Measurements from ENCODE around the gene IPP. TPM values are rescaled to one million over a fixed set of nuclear protein-coding genes. Genes with fewer than 3 reads are reported as not detected.

IPP gene
- total and polyA plus RNA-seq, 4 donors = 3.9 to 16.0 (median 8.4) TPM

DNA sequence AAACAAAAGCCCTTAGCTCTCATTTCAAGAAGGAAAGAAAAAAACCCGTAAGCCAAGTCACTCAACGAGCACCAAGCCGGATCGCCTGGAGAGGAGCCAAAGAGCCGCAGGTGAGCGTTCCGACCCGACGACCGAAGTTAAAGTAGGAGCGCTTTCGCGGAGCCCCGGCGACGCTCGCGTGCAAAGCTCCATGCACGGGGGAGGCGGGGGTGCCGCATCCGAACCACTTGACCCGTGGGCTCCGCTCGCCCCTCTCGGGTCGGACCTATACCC, 64.5 kb downstream of the IPP start:
- H3K4me3 ChIP-seq = peak overlapping the region; percentile 92
- no peaks in the 10 kb centered on the region for H3K27me3 ChIP-seq (ENCODE audit: control insufficient read depth in 3 of 3, insufficient read depth in 3 of 3, low read length in 2 of 3)
- DNase-seq = peak in 2 of 3 donors; percentile 73 to 77
- no peak for ATAC-seq (ENCODE audit: insufficient read depth, low FRiP score)
- peaks cover 0 to 2% (median under 1%) of the 10 kb centered on the region in 4 donors for H3K36me3 ChIP-seq (ENCODE audit: control insufficient read depth in 4 of 4, insufficient read depth in 4 of 4, low read length in 4 of 4)
- peak overlapping the region; percentile 90 to 98 for H3K27ac ChIP-seq (ENCODE audit: low read depth in 1 of 2, low read length in 1 of 2)
- H3K4me1 ChIP-seq (ENCODE audit: control insufficient read depth in 5 of 5, insufficient read depth in 5 of 5, low read length in 5 of 5) = peaks cover 0 to 15% (median 10%) of the 10 kb centered on the region in 5 donors
- WGBS, 2 donors = 0% methylated on average over 27 of the region's 27 CpGs
- H3K9ac ChIP-seq (ENCODE audit: insufficient read depth in 1 of 2, low read length in 2 of 2) = peak overlapping the region; percentile 83 to 96
- TF ChIP-seq, protein P1, sequence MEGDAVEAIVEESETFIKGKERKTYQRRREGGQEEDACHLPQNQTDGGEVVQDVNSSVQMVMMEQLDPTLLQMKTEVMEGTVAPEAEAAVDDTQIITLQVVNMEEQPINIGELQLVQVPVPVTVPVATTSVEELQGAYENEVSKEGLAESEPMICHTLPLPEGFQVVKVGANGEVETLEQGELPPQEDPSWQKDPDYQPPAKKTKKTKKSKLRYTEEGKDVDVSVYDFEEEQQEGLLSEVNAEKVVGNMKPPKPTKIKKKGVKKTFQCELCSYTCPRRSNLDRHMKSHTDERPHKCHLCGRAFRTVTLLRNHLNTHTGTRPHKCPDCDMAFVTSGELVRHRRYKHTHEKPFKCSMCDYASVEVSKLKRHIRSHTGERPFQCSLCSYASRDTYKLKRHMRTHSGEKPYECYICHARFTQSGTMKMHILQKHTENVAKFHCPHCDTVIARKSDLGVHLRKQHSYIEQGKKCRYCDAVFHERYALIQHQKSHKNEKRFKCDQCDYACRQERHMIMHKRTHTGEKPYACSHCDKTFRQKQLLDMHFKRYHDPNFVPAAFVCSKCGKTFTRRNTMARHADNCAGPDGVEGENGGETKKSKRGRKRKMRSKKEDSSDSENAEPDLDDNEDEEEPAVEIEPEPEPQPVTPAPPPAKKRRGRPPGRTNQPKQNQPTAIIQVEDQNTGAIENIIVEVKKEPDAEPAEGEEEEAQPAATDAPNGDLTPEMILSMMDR (IDR thresholded peaks at IDR 0.05; ENCODE audit: control extremely low read depth, extremely low read depth) = no peak
- no peaks in the 10 kb centered on the region for H3K9me3 ChIP-seq (ENCODE audit: control insufficient read depth in 4 of 4, insufficient read depth in 3 of 4, low read length in 3 of 4)

DNA sequence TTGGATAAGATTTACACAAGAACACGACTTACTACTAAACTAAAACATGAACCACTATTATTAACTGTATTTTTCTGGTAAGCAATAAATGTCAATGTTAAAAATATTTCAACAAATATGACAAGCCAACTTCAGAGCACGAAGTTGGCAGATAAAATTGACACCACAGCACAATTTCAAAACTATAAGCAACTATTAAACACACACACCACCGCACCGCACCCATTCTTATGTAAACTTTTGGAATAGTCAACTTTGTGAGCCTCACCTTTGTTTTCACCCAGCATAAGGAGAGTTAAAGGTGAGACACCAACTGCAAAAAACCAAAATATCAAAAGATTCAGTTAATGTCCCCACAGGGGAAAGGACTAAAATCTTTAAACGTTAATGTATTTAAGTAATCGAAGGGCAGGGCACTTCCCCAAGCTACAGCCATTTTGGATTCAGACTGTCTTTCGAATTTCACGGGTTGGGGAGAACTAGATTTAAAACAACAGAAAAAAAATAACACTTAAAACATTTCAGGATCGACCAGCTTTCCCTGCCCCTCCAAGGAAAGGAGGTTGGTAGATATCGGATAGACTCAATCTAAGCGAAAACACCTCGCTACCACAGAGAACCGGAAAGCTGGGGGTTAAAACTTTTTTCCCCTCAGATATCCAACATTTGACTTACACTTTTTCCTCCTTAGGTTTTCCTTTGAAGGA, 65.0 kb downstream of the IPP start:
- H3K36me3 ChIP-seq (ENCODE audit: control insufficient read depth in 4 of 4, insufficient read depth in 4 of 4, low read length in 4 of 4) = peaks cover 0 to 2% (median 0%) of the 10 kb centered on the region in 4 donors

DNA sequence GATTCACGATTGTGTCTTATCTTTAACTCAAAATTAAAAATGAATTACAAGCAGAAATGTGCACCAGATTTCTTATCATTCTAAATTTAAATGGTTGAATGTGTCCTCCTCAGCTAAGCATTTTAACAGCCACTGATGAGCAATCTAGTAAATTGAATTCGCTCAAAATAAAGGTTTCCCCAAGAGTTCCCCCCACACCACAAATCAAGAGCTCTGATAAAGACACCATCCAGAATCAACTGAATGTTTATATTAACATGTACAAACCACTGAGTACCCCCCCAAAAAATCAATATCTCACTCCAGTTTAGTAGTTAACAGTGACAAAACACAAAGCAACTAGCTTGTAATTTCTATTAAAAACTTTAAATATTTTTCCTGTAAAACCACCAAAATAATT, 66.1 kb downstream of the IPP start:
- no peak for DNase-seq
- no peak overlapping the region for H3K4me3 ChIP-seq
- H3K27me3 ChIP-seq (ENCODE audit: control insufficient read depth in 3 of 3, insufficient read depth in 3 of 3, low read length in 2 of 3) = no peaks in the 10 kb centered on the region

More for the DNA sequence above, 65.0 kb downstream of the IPP start:
- Histone ChIP-seq H3K4me1 (ENCODE audit: control insufficient read depth in 5 of 5, insufficient read depth in 5 of 5, low read length in 5 of 5) (peaks cover 0 to 15% (median 10%) of the 10 kb centered on the region in 5 donors), H3K9ac (ENCODE audit: insufficient read depth in 1 of 2, low read length in 2 of 2) (peak overlapping the region; percentile 83 to 96), H3K27ac (ENCODE audit: low read depth in 1 of 2, low read length in 1 of 2) (peak overlapping the region; percentile 90 to 98), H3K9me3 (ENCODE audit: control insufficient read depth in 4 of 4, insufficient read depth in 3 of 4, low read length in 3 of 4) (no peaks in the 10 kb centered on the region), H3K27me3 (ENCODE audit: control insufficient read depth in 3 of 3, insufficient read depth in 3 of 3, low read length in 2 of 3) (no peaks in the 10 kb centered on the region), H3K4me3 (peak overlapping the region; percentile 92)
- WGBS, 2 donors = 0% methylated on average over 13 of the region's 13 CpGs
- no peak for ATAC-seq (ENCODE audit: insufficient read depth, low FRiP score)
- peak in 1 of 3 donors; percentile 73 for DNase-seq
- TF ChIP-seq, protein P1 (IDR thresholded peaks at IDR 0.05; ENCODE audit: control extremely low read depth, extremely low read depth) = no peak

More for the DNA sequence above, 66.1 kb downstream of the IPP start:
- no peak for ATAC-seq (ENCODE audit: insufficient read depth, low FRiP score)
- Histone ChIP-seq H3K27ac (ENCODE audit: low read depth in 1 of 2, low read length in 1 of 2) (no peak overlapping the region), H3K9me3 (ENCODE audit: control insufficient read depth in 4 of 4, insufficient read depth in 3 of 4, low read length in 3 of 4) (no peaks in the 10 kb centered on the region), H3K9ac (ENCODE audit: insufficient read depth in 1 of 2, low read length in 2 of 2) (peak overlapping the region in 1 of 2 donors; percentile 96), H3K36me3 (ENCODE audit: control insufficient read depth in 4 of 4, insufficient read depth in 4 of 4, low read length in 4 of 4) (no peaks in the 10 kb centered on the region), H3K4me1 (ENCODE audit: control insufficient read depth in 5 of 5, insufficient read depth in 5 of 5, low read length in 5 of 5) (peaks cover 3 to 17% (median 11%) of the 10 kb centered on the region in 5 donors)
- 29 to 58% methylated on average over 2 of the region's 2 CpGs for WGBS, 2 donors
- TF ChIP-seq, protein P1 (IDR thresholded peaks at IDR 0.05; ENCODE audit: control extremely low read depth, extremely low read depth) = no peak
